Measurements from ENCODE around the gene RPL18A. TPM values are rescaled to one million over a fixed set of nuclear protein-coding genes. Genes with fewer than 3 reads are reported as not detected.

RPL18A gene
- total and polyA plus RNA-seq, 4 donors, result 452 to 870 (median 477) TPM

DNA sequence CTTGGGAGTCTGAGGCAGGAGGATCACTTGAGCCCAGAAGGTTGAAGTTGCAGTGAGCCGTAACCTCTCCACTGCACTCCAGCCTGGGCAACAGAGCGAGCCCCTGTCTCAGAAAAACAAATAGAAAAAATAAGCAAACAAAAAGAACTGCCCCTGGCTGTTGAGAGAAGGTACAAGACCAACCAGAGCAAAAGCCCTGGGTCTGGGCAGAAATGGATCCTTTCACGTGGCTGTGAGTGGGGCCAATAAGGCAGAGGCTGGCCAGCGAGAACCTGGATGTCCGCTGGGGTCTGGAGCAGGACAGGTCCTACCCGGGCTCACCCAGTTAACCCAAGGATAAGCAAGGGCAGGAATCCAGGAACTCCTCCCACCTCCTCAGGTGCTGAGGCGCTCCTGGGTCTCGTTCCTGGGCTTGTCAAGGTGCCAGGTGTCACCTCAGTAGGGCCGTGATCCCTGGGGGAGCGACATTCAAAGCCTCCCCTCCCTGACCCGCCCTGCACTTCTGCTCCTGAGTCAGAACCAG lies 7.3 kb downstream of the RPL18A start:
- Histone ChIP-seq H3K27ac (ENCODE audit: low read depth in 1 of 2, low read length in 2 of 2) (no peak overlapping the region), H3K27me3 (ENCODE audit: control insufficient read depth in 4 of 4, insufficient read depth in 4 of 4, low read length in 3 of 4) (peaks cover 0 to 5% (median 3%) of the 10 kb centered on the region in 4 donors), H3K36me3 (ENCODE audit: control insufficient read depth in 4 of 4, insufficient read depth in 3 of 4, low read depth in 1 of 4, low read length in 3 of 4) (peaks cover 13 to 26% (median 19%) of the 10 kb centered on the region in 4 donors), H3K9me3 (ENCODE audit: control insufficient read depth in 4 of 4, low read length in 3 of 4) (no peaks in the 10 kb centered on the region), H3K4me1 (ENCODE audit: control insufficient read depth in 4 of 4, insufficient read depth in 4 of 4, low read length in 3 of 4) (peaks cover 0 to 3% (median 1%) of the 10 kb centered on the region in 4 donors), H3K4me3 (ENCODE audit: low read depth in 1 of 3, low read length in 3 of 3) (no peak overlapping the region), H3K9ac (ENCODE audit: low read depth in 1 of 2, low read length in 2 of 2) (no peak overlapping the region)
- no peak for DNase-seq (ENCODE audit: low spot score)
- WGBS, result 63% methylated on average over 11 of the region's 11 CpGs
- TF ChIP-seq JUND (IDR thresholded peaks at IDR 0.05) (no peak), ZBTB33 (IDR thresholded peaks at IDR 0.05) (no peak), ATF3 (IDR thresholded peaks at IDR 0.05) (no peak), SP1 (IDR thresholded peaks at IDR 0.05) (no peak), CTCF (IDR thresholded peaks at IDR 0.05; ENCODE audit: low read depth, low read length, missing input control) (no peak), RAD21 (IDR thresholded peaks at IDR 0.05) (no peak), NR2F2 (IDR thresholded peaks at IDR 0.05) (no peak), YY1 (IDR thresholded peaks at IDR 0.05) (no peak), TAF1 (conservative IDR thresholded peaks at IDR 0.05) (no peak), FOXA2 (IDR thresholded peaks at IDR 0.05) (no peak), HNF4A (conservative IDR thresholded peaks at IDR 0.05) (no peak)

- Histone ChIP-seq H3K27ac (ENCODE audit: low read depth in 1 of 2, low read length in 2 of 2) (no peak overlapping the region), H3K27me3 (ENCODE audit: control insufficient read depth in 4 of 4, insufficient read depth in 4 of 4, low read length in 3 of 4) (peaks cover 3 to 7% (median 5%) of the 10 kb centered on the region in 4 donors), H3K4me1 (ENCODE audit: control insufficient read depth in 4 of 4, insufficient read depth in 4 of 4, low read length in 3 of 4) (peaks cover 0 to 2% (median under 1%) of the 10 kb centered on the region in 4 donors), H3K36me3 (ENCODE audit: control insufficient read depth in 4 of 4, insufficient read depth in 3 of 4, low read depth in 1 of 4, low read length in 3 of 4) (peaks cover 1 to 12% (median 5%) of the 10 kb centered on the region in 4 donors), H3K4me3 (ENCODE audit: low read depth in 1 of 3, low read length in 3 of 3) (no peak overlapping the region), H3K9ac (ENCODE audit: low read depth in 1 of 2, low read length in 2 of 2) (no peak overlapping the region), H3K9me3 (ENCODE audit: control insufficient read depth in 4 of 4, low read length in 3 of 4) (no peaks in the 10 kb centered on the region)
- no peak for TF ChIP-seq REST (IDR thresholded peaks at IDR 0.05)
- TF ChIP-seq RXRA (IDR thresholded peaks at IDR 0.05), result no peak
- TF ChIP-seq FOXA2 (IDR thresholded peaks at IDR 0.05), result no peak
- no peak for TF ChIP-seq JUND (IDR thresholded peaks at IDR 0.05)
- TF ChIP-seq NR2F2 (IDR thresholded peaks at IDR 0.05), result no peak
- no peak for TF ChIP-seq HNF4G (IDR thresholded peaks at IDR 0.05)
- TF ChIP-seq FOXA1 (IDR thresholded peaks at IDR 0.05), result no peak
- TF ChIP-seq SP1 (IDR thresholded peaks at IDR 0.05), result no peak
- TF ChIP-seq EGR1 (IDR thresholded peaks at IDR 0.05; ENCODE audit: low read depth in 2 of 2), result no peak
- no peak for TF ChIP-seq GABPA (IDR thresholded peaks at IDR 0.05 in 1 of 2, conservative IDR thresholded peaks at IDR 0.05 in 1 of 2)
- TF ChIP-seq CTCF (IDR thresholded peaks at IDR 0.05; ENCODE audit: low read depth, low read length, missing input control), result no peak
- TF ChIP-seq TAF1 (conservative IDR thresholded peaks at IDR 0.05), result no peak
- TF ChIP-seq RAD21 (IDR thresholded peaks at IDR 0.05), result no peak
- WGBS, result 62% methylated on average over 6 of the region's 6 CpGs
- DNase-seq (ENCODE audit: low spot score), result no peak
Observed at GRCh38 chr19:17868669-17869068, 9.0 kb downstream of the RPL18A start.
